ENCODE results near the gene FNBP1. TPM values are rescaled to one million over a fixed set of nuclear protein-coding genes. Genes with fewer than 3 reads are reported as not detected.
"Not testable (repeated sequence)": the region's sequence is repeated elsewhere in the genome, so short reads cannot be mapped to it uniquely, and the experiment has no call there.

The FNBP1 gene
- total RNA-seq, 1 donor from 2014 or later, result 63.5 TPM

DNA sequence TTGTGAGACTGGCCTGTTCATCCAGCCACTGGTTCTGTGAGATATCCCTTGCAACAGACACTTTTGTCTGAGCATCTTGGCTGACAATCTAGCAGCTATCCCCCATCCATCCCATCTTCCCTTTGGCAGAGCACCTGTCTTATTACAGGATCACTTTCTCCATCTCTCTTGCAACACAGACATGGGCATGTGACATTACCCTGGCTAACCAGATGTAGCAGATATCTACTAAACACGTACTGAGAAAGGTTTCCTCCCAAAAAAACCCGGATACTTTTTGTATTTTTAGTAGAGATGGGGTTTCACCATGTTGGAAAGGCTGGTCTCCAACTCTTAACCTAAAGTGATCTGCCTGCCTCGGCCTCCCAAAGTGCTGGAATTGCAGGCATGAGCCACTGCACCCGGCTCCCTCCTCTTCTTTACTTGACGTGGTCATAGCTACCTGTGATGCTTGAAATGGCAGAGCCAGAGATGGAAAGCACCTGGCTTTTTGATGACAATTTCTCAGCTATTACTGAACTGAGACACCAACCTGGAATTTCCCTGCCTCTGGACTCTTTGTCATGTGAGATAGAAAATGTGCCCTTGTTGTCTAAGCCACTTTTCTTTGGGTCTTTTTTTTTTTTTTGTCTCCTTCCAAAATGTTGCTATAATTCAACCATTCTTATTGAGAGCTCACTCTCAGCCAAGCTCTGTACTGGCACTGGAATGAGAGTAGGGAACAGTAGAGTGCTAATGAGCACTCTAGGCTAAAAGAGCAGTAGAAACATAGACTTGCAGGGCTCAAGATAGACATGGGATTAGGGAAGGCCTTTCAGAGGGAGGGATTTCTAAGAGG, 32.6 kb downstream of the FNBP1 start:
- no peak for FAIRE-seq
- H3K79me2 ChIP-seq (ENCODE audit: insufficient read depth, low read length), result no peaks in the 10 kb centered on the region

DNA sequence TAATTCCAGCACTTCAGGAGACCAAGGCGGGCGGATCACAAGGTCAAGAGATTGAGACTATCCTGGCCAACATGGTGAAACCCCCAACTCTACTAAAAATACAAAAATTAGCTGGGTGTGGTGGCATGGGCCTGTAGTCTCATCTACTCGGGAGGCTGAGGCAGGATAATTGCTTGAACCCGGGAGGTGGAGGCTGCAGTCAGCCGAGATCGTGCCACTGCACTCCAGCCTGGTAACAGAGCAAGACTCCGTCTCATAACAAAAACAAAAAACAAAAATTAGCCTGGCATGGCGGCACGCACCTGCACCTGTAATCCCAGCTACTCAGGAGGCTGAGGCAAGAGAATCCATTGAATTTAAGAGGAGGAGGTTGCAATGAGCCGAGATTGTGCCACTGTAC, 33.4 kb downstream of the FNBP1 start:
- H3K9me3 Mint-ChIP-seq (ENCODE audit: unreplicated experiment); H3K9ac ChIP-seq (ENCODE audit: low read length); H3K9me3 ChIP-seq (ENCODE audit: insufficient read depth, low read depth, low read length); H3K4me3 ChIP-seq (ENCODE audit: insufficient read depth, low read depth, low read length); H3K4me3 Mint-ChIP-seq (ENCODE audit: unreplicated experiment); H3K4me1 ChIP-seq (ENCODE audit: insufficient read depth, low read length); H3K27me3 Mint-ChIP-seq (ENCODE audit: low read depth, unreplicated experiment); H3K4me2 ChIP-seq (ENCODE audit: low read length); DNase-seq (ENCODE audit: low read depth); H3K36me3 Mint-ChIP-seq (ENCODE audit: low read depth, unreplicated experiment); H3K27ac ChIP-seq (ENCODE audit: low read depth, low read length); H2AFZ ChIP-seq (ENCODE audit: low read depth, low read length); H3K27ac Mint-ChIP-seq (ENCODE audit: unreplicated experiment); H3K36me3 ChIP-seq (ENCODE audit: insufficient read depth, low read length); H3K27me3 ChIP-seq (ENCODE audit: insufficient read depth, low read length); H3K79me2 ChIP-seq (ENCODE audit: insufficient read depth, low read length); FAIRE-seq; H3K4me1 Mint-ChIP-seq (ENCODE audit: low read depth, unreplicated experiment): not testable (repeated sequence)
- peaks cover 16% of the 10 kb centered on the region for H4K20me1 ChIP-seq (ENCODE audit: insufficient read depth, low read length)

More for the DNA sequence above, 32.6 kb downstream of the FNBP1 start:
- no peak overlapping the region for H3K4me3 Mint-ChIP-seq (ENCODE audit: unreplicated experiment)
- H3K27ac Mint-ChIP-seq (ENCODE audit: unreplicated experiment), result no peak overlapping the region
- Histone ChIP-seq H3K36me3 (ENCODE audit: insufficient read depth, low read length) (no peaks in the 10 kb centered on the region), H3K4me2 (ENCODE audit: low read length) (no peak overlapping the region), H3K4me1 (ENCODE audit: insufficient read depth, low read length) (no peaks in the 10 kb centered on the region), H2AFZ (ENCODE audit: low read depth, low read length) (no peak overlapping the region), H3K4me3 (ENCODE audit: insufficient read depth, low read depth, low read length) (no peak overlapping the region), H3K27ac (ENCODE audit: low read depth, low read length) (no peak overlapping the region), H4K20me1 (ENCODE audit: insufficient read depth, low read length) (peaks cover 16% of the 10 kb centered on the region), H3K9ac (ENCODE audit: low read length) (no peak overlapping the region), H3K27me3 (ENCODE audit: insufficient read depth, low read length) (no peaks in the 10 kb centered on the region), H3K9me3 (ENCODE audit: insufficient read depth, low read depth, low read length) (peaks cover 3% of the 10 kb centered on the region)
- H3K36me3 Mint-ChIP-seq (ENCODE audit: low read depth, unreplicated experiment), result peaks cover 2% of the 10 kb centered on the region
- H3K9me3 Mint-ChIP-seq (ENCODE audit: unreplicated experiment), result no peaks in the 10 kb centered on the region
- peaks cover 2% of the 10 kb centered on the region for H3K4me1 Mint-ChIP-seq (ENCODE audit: low read depth, unreplicated experiment)
- TF ChIP-seq EZH2 (IDR thresholded peaks at IDR 0.05; ENCODE audit: insufficient read depth, low read length), result no peak
- TF ChIP-seq, protein P1, sequence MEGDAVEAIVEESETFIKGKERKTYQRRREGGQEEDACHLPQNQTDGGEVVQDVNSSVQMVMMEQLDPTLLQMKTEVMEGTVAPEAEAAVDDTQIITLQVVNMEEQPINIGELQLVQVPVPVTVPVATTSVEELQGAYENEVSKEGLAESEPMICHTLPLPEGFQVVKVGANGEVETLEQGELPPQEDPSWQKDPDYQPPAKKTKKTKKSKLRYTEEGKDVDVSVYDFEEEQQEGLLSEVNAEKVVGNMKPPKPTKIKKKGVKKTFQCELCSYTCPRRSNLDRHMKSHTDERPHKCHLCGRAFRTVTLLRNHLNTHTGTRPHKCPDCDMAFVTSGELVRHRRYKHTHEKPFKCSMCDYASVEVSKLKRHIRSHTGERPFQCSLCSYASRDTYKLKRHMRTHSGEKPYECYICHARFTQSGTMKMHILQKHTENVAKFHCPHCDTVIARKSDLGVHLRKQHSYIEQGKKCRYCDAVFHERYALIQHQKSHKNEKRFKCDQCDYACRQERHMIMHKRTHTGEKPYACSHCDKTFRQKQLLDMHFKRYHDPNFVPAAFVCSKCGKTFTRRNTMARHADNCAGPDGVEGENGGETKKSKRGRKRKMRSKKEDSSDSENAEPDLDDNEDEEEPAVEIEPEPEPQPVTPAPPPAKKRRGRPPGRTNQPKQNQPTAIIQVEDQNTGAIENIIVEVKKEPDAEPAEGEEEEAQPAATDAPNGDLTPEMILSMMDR (IDR thresholded peaks at IDR 0.05; ENCODE audit: insufficient read depth, low read depth, low read length), result no peak
- DNase-seq (ENCODE audit: low read depth), result no peak
- H3K27me3 Mint-ChIP-seq (ENCODE audit: low read depth, unreplicated experiment), result no peaks in the 10 kb centered on the region

DNA sequence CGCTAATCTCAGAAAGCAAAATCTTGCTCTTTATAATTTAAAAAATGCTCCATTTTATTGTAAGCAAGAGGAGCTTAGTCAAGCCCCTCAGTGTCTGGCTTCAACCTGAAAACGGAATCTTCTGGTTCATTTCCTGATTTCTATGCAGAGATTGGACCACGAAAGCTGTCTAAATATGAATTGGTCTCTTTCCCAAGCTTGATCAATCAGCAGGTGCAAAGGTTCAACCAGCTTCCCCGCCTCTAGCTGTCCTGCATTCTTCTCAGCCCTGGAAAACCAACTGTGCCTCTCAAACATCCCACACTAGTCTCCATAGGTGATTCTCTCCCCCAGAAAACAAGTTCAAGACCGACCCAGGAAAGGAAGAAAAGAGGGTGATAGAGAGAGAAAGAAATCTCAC, 34.5 kb downstream of the FNBP1 start:
- H3K79me2 ChIP-seq (ENCODE audit: insufficient read depth, low read length), result no peaks in the 10 kb centered on the region
- TF ChIP-seq, protein P1 (IDR thresholded peaks at IDR 0.05; ENCODE audit: insufficient read depth, low read depth, low read length), result no peak
- TF ChIP-seq EZH2 (IDR thresholded peaks at IDR 0.05; ENCODE audit: insufficient read depth, low read length), result no peak

DNA sequence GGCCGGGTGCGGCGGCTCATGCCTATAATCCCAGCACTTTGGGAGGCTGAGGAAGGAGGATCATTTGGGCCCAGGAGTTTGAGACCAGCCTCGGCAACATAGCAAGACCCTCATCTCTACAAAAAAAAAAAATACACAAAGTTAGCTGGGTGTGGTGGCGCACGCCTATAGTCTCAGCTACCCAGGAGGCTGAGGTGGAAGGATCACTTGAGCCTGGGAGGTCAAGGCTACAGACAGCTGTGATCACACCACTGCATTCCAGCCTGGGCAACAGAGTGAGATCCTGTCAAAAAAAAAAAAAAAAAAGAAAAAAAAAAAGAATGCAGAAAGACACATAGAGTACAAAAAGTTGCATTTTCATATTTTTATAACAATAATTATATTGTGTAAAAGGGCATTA, 36.0 kb downstream of the FNBP1 start:
- H3K9ac ChIP-seq (ENCODE audit: low read length); H3K9me3 Mint-ChIP-seq (ENCODE audit: unreplicated experiment); H3K4me1 Mint-ChIP-seq (ENCODE audit: low read depth, unreplicated experiment); H3K9me3 ChIP-seq (ENCODE audit: insufficient read depth, low read depth, low read length); H3K27me3 ChIP-seq (ENCODE audit: insufficient read depth, low read length); H3K27me3 Mint-ChIP-seq (ENCODE audit: low read depth, unreplicated experiment); H3K79me2 ChIP-seq (ENCODE audit: insufficient read depth, low read length); H3K36me3 Mint-ChIP-seq (ENCODE audit: low read depth, unreplicated experiment); H3K4me1 ChIP-seq (ENCODE audit: insufficient read depth, low read length); H3K4me2 ChIP-seq (ENCODE audit: low read length); H3K27ac Mint-ChIP-seq (ENCODE audit: unreplicated experiment); FAIRE-seq; H3K36me3 ChIP-seq (ENCODE audit: insufficient read depth, low read length); H3K4me3 ChIP-seq (ENCODE audit: insufficient read depth, low read depth, low read length); H3K27ac ChIP-seq (ENCODE audit: low read depth, low read length); DNase-seq (ENCODE audit: low read depth); H2AFZ ChIP-seq (ENCODE audit: low read depth, low read length); H3K4me3 Mint-ChIP-seq (ENCODE audit: unreplicated experiment): not testable (repeated sequence)
- H4K20me1 ChIP-seq (ENCODE audit: insufficient read depth, low read length), result peaks cover 16% of the 10 kb centered on the region

More for the DNA sequence above, 34.5 kb downstream of the FNBP1 start:
- peaks cover 2% of the 10 kb centered on the region for H3K4me1 Mint-ChIP-seq (ENCODE audit: low read depth, unreplicated experiment)
- H3K27me3 Mint-ChIP-seq (ENCODE audit: low read depth, unreplicated experiment), result no peaks in the 10 kb centered on the region
- no peak overlapping the region for H2AFZ ChIP-seq (ENCODE audit: low read depth, low read length)
- H3K36me3 Mint-ChIP-seq (ENCODE audit: low read depth, unreplicated experiment), result peaks cover 2% of the 10 kb centered on the region
- H3K9me3 Mint-ChIP-seq (ENCODE audit: unreplicated experiment), result no peaks in the 10 kb centered on the region
- H3K27ac ChIP-seq (ENCODE audit: low read depth, low read length), result no peak overlapping the region
- peaks cover 3% of the 10 kb centered on the region for H3K9me3 ChIP-seq (ENCODE audit: insufficient read depth, low read depth, low read length)
- DNase-seq (ENCODE audit: low read depth) (no peak), FAIRE-seq (no peak)
- peaks cover 16% of the 10 kb centered on the region for H4K20me1 ChIP-seq (ENCODE audit: insufficient read depth, low read length)
- H3K4me3 ChIP-seq (ENCODE audit: insufficient read depth, low read depth, low read length), result no peak overlapping the region
- no peak overlapping the region for H3K9ac ChIP-seq (ENCODE audit: low read length)
- H3K27ac Mint-ChIP-seq (ENCODE audit: unreplicated experiment), result no peak overlapping the region
- H3K4me1 ChIP-seq (ENCODE audit: insufficient read depth, low read length), result no peaks in the 10 kb centered on the region
- no peaks in the 10 kb centered on the region for H3K36me3 ChIP-seq (ENCODE audit: insufficient read depth, low read length)
- H3K4me3 Mint-ChIP-seq (ENCODE audit: unreplicated experiment), result no peak overlapping the region
- no peak overlapping the region for H3K4me2 ChIP-seq (ENCODE audit: low read length)
- no peaks in the 10 kb centered on the region for H3K27me3 ChIP-seq (ENCODE audit: insufficient read depth, low read length)
